Nucleus accumbens (tissue), 56 donors: ENCODE data around the gene PRM1.

Experiments
- DNase-seq, 56 donors: peaks; one replicate each; lab custom pipeline; 2025; lab: John Stamatoyannopoulos, UW

PRM1 gene

DNA sequence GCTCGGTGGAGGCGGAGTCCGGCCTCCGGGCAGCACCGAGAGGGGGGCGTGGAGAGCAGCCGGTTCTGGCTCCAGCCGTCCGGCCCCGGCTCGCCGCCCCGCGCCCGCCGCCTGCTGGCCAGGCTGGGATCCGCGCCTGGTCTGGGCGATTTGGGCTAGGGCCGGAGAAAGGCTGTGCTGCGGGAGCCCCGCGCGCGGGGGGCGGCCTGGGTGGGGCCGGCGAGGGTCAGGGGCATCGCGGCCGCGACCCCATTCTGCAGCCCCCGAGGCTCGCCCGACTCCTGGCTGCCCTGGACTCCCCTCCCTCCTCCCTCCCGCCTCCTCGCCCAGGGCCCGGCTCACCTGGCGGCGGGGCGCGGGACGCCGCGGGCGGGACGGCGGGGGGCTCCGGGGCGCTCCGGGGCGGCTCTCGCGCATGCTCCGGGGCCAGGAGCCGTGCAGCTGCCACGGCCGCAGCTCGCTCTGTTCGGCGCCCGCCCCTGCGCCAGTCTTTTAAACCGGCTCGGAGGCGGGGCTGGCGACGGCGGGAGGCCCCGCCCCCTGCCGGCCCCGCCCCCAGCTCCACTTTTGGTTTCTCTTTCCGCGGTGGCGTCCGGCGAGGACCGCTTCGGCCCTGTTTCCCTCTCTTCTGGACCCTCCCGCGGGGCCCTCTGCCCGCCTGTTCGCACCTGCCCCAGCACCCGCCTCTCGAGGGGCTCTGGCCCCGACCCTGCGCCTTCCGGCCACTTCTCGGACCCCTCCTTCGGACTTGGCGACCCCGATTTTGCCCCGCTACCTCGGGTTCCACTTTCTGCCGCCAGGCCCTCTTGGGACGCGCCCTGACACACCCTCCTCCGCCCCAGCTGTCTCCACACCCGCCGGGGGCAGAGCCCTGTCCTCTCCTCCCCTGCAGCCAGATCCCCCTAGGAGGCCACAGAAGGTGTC is 25.1 kb downstream of the PRM1 start, which contains the start of gene SOCS1:
Gene SOCS1 (minus strand): TSS at position 468 of the 924 bp plus-strand sequence. CDS start 726 bp downstream, outside the sequence.
- peak in 53 of 56 donors; percentile 19 to 88 (median 71) for DNase-seq

DNA sequence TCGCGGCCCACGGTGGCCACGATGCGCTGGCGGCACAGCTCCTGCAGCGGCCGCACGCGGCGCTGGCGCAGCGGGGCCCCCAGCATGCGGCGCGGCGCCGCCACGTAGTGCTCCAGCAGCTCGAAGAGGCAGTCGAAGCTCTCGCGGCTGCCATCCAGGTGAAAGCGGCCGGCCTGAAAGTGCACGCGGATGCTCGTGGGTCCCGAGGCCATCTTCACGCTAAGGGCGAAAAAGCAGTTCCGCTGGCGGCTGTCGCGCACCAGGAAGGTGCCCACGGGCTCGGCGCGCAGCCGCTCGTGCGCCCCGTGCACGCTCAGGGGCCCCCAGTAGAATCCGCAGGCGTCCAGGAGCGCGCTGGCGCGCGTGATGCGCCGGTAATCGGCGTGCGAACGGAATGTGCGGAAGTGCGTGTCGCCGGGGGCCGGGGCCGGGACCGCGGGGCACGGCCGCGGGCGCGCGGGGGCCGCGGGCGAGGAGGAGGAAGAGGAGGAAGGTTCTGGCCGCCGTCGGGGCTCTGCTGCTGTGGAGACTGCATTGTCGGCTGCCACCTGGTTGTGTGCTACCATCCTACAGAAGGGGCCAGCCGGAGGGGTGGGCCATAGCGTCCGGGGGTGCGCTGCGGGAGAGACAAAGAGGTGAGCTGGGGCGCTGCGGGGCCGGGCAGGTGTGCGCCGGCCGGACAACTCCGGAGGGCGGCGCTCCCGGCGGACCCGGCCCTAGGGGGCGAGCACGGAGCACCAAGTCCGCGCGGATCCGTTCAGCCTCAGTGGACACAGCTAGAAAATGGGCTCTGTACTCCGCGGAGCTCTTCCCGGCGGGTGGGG is 26.0 kb downstream of the PRM1 start:
- DNase-seq = peak in 13 of 56 donors; percentile 3 to 52 (median 27)

DNA sequence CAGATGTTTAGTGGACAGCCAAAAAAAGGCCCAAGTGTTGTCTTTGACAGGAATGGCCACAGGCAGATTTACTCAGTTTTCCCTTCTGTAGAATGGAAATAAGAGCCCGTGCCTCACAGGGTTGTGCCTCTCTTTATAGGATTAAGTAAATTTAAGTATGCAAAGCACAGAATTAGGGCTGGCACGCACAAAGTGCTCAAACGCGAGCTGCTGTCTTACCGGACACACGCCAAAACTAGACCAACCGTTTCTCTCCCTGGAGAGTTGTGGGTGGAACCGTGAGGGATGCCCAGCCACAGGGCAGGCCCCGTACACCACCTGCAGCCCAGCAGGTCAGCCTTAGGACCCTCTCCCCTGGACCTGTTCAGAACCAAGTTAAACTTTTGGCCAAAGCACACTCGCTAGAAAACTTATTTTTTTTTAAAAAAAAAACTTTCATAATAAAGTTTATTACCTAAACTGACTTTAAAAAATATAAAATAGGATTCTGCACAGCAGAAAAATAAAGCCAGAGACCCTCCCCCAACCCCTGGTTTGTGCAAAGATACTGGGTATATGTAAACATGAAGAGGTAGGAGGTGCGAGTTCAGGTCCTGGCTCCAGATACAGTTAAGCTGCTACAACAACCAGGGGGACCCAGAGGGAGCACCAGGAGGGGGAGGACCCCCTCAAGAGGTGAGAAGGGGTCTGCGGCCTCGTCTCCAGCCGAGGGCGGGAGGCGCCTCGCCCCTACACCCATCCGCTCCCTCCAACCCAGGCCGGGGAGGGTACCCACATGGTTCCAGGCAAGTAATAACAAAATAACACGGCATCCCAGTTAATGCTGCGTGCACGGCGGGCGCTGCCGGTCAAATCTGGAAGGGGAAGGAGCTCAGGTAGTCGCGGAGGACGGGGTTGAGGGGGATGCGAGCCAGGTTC is 26.9 kb downstream of the PRM1 start:
- DNase-seq = no peak

DNA sequence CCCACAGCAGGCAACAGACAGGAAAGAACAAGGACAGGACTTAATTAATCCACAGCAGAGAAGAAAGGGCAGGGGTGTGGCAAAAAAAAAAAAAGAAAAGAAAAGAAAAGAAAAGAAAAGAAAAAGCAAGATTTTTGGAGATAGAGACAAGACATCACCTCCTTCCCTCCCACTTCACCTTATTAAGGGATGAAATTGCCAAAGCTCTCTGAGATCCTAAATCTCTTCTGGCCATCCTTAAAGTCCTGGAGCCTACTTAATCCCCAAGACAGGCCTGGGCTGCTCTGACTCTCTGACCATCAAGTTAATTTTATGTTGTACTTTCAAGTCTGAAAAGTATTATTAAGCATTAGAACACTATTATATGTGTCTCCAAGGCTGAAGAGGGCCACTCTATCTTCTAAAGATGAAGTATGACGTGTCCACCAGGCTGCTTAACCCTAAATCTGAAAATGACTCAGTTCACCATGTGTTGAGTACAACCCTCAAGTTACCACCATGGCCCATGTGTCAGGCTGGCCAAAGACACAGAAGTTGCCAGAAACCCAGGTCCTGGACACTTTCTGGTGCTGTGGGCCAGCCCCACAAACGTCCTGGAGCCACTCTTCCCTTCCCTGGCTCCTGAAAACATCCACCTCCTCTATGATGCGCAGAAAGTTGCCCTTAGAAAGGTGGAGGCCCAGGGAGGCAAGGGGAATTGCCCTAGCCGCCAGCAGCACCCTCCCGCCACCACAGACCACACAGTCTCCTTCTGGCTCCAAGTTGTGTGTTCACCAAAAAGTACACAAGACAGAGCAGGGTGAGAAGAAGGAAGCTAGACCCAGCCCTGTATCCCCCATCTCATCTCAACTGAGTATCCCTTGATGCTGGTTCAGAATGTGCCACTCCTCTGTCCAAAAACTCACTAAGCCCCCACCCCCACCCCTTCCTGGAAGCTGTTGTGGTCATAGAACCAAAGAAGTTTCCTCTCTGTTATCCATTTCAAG is 27.8 kb downstream of the PRM1 start:
- DNase-seq = no peak

DNA sequence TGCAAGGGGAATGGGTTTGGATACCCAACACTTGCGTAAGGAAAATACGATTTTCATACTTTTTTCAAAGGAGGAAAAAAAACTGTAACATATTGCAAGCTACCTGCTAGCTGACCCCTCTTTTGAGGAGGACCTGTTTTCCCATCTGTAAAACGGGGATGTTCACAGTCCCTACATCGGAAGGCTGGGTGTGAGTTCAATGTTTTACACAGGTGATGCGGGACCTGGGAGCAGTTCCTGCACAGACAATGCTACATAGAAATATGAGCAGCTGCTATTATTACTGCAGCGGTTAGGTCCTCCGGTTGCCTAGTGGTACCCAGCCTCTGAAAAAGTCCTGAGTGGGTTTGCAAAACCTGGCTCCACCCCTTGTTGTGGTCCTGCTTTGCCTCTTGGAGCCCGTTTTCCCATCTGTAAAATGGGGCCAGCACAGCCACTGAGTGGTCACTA is 28.6 kb downstream of the PRM1 start:
- no peak for DNase-seq

DNA sequence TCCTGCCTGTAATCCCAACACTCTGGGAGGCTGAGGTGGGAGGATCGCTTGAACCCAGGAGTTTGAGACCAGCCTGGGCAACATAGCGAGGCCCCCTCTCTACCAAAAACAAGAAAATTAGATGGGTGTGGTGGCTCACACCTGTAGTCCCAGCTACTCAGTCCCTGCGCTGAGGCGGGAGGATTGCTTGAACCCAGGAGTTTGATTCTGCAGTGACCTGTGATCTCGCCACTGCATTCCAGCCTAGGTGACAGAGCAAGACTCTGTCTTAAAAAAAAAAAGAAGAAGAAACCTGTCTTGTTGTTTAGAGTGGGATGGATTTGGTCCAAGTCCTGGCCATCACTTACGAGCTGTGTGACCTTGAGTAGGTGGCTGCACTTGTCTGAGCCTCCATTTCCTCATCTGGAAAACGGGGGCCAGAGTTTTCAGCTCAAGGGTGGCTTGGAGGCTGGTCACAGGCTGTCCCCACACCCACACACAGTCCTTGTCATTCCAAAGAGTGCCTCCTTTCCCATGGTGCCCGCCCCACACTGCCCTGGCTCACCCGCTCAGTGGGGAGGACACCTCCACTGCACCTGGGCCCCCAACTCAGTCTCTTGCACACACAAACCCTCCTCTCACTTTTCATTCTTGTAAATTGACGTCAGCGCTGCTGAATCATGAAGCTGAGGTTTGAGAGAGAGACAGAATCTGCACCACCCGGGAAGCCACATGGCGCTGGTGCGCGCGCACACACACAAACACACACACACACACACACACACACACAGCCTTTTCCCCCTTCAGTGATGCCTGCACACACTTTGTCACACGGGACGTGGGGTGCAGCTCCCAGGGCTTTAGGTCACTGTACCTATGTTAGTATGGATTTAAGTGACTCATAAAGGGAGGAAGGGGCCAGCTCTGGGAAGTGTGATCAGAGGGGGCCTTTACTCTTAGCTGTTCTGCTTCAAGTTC is 29.3 kb downstream of the PRM1 start:
- peak in 5 of 56 donors; percentile 7 to 41 (median 12) for DNase-seq

DNA sequence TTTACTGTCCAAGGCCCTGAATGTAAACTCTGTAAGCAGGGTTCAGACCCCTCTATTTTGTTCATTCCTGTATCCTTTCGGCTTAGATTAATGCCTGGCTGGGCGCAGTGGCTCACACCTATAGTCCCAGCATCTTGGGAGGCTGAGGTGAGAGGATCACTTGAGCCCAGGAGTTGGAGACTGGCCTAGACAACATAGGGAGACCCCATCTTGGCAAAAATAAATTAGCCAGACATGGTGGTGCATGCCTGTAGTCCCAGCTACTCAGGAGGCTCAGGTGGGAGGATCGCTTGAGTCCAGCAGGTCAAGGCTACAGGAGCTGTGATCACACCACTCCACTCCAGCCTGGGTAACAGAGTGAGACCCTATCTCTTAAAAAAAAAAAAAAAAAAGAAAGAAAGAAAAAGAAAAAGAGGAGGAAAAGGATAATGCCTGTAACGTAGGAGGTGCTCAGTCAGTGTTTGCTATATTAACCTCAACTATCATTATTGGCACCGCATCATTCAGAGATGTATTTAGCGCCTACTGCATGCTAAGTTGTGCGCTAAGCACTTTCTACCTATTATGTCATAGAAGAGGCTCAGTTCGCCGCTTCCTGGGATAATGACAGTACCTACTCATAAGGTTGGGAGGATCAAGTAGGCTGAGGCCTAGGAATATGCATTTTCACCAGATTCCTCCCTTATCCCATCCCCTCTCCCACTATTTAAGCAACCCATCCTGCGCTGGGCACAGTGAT is 30.2 kb downstream of the PRM1 start:
- DNase-seq = no peak

DNA sequence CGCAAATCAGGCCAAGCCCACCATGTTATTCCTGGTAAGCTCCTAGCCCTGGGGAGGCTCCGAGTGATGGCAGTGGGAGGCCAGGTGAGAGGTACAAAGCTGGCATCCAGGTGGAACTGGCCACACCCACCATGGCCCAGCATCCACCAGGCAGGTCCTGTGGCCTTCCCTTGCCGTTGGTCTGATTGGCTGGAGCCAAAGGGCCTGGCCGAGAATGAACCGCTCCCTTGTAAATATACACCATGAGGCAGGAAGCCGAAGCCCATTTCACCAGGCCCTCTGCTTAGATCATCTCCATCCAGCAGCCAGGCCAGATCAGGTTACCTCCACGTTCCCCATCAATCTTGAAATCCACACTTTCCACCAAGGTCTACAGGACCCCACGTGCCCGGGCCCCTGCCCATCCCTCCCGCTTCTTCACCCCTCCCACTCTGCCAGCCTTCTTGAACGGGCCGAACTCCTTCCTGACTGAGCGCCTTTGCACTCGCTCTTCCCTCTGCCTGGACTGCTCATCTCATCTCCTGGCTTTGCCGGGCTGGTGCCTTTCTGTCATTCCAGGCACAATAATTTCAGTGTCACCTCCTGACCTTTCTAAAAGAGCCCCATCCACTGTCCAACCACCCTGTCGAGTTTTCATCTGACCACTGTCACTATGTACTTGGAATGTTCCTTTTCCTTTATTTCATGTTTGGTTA is 30.9 kb downstream of the PRM1 start:
- DNase-seq = no peak

DNA sequence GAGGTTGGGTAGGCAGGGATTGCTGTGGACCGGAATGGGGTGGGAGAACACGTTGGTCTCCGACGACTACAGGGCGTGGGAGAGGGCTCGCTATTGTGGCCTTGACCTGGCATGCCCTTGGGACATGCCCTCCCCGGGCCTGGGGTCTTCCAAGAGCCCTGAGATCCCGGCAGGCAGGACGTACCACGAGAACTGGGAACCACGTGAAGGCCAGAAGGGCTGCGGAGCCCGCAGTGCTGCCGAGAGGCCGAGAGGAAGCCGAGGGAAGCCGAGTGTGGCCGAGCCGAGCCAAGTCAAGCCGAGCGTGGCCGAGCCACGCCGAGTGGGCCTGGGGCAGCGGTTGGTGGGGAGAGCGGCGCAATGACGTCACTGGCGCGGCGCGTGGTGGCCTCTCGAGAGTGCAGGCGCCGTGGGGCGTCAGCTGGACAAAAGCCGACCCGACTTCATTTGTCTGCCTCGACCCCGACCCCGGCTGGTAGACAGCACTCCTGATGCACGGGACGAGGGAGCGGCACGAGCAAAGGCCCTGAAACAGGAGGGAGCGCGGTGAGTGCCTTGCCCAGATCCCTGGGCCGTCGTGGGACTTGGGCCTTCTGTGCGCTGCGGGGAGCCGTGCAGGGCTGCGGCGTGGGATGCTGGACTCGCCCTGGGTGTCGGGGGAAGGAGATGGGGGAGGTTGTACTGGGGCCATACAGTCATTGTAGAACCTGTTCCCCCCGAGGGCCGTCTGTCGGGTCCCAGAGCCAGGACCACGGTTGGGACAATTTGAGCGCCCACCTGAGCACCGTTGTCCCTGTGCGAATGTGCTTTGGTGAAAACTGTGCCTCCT is 31.7 kb downstream of the PRM1 start:
- no peak for DNase-seq

DNA sequence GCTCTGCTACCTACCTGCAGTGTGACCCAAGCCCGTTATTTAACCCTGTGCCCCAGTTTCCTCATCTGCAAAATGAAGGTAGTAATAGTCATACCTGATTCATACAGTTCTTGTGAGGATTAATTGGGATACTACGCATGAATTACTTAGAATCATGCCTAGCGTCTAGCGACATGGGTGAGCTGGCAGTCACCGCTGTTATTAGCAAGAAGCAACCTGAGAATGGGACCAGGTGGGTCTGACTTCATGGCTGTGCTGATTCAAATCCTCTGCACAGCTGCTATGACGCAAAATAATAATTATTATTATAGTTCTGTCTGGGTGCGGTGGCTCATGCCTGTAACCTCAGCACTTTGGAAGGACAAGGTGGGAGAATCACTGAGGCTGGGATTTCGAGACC is 33.0 kb downstream of the PRM1 start:
- DNase-seq = peak in 1 of 56 donors; percentile 6

DNA sequence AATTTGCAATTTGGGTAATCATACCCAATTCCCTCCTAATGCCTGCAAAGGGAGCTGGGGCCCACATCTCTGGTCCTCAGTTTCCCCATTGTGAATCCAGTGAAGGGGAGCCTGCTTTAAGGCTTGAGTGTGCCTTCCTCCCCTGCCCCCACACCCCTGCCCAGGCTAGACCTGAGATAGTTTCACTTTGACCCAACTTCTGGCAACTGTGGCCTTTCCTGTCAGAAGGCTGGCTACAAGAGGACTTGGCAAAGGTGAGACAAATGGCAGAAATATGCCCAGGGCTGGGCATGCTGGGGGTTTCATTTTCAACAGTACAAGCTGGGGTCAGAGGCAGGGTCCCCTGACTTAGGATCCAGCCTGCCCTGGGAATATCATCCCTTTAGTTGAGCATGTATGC is 35.1 kb downstream of the PRM1 start:
- no peak for DNase-seq

DNA sequence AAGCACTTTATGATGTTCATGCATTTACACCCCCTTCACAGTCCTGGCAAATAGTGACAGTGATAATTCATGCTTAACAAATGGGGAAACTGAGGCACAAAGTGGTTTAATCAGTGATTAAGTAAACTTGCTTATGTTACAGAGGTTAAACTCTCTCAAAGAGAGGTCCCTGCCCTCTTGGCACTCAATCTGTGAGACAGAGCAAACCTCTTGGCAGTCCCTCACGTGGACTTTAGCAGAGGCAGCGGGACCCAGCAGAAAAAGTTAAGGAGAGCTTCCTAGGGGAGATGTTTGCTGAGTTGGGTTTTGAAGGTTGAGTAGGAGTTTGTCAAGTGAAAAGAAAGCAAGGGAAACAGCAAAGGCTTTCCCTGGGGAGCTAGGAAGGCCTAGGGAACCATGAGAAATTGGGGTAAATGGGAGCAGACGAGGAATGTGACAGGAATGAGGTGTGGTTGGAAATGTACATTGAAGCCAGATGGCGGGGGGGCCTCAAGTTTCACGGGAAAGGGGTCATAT is 35.9 kb downstream of the PRM1 start:
- DNase-seq = no peak

DNA sequence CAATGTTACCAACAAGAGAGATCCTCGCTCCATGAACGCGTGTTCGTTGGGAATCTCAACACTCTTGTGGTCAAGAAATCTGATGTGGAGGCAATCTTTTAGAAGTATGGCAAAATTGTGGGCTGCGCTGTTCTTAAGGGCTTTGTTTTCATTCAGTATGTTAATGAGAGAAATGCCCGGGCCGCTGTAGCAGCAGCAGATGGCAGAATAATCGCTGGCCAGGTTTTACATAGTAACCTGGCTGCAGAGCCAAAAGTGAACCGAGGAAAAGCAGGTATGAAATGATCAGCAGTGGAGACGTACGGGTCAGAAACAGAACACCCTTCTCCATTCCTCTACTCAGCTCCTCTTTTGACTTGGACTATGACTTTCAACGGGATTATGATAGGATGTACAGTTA is 38.5 kb downstream of the PRM1 start:
- no peak for DNase-seq

DNA sequence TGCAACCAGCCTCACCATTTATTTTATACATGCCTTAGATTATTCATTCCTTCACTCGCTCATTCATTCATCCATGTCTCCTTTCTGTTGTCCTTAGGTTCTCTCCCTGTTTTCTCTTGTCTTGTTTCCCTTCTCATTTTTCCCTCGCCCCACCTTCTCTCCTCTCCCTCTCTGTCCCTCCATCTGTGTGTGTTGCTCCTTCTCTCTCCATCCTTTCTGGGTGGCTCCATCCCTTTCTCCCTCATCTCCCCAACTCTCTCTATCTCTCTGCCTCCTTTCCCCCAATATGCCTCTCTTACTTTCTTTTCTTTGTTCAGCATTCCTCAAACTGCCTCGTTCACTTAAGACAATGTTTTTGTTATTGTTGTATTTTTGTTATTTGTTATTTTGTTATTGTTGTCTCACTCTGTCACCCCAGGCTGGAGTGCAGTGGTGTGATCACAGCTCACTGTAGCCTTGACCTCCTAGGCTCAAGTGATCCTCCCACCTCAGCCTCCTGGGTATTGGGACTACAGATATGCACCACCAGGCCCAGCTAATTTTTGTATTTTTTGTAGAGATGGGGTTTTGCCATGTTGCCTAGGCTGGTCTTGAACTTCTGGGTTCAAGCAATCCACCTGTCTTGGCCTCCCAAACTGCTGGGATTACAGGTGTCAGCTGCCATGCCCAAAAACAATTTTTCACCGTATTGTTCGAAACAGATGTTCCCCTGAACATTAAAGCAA is 39.5 kb downstream of the PRM1 start:
- DNase-seq = no peak
